ENCODE results near the gene CHD6.

CHD6 gene

DNA sequence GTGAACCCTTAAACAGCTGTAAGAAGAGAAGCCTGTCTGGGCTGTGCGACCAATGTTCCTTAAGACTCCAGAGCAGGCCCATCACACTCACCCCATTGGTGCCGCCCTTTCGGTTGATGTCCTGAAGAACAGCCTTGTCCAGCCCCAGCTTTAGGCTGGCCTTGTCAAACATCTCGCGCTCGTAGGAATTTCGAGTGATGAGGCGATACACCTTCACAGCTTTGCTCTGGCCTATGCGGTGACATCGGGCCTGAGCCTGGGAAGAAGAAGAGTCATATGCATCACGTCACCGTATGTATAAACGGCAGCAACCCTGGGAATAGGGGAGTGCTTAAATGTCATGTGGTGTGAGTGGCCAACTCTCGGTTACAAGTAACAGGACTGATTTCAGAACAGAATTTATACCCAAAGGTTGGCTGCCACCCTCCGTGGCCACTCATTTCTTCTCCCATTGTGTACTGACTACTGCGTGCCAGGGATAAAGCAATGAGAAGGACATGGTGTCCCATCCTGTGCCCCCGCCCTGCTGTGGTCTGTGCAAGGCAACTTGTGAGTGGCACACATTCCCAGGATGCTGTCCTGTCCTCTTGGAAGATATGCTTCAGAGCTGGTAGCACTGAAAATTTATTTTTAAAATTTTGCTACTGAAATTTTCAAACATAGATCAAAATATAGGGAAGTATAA is 160.9 kb downstream of the CHD6 start:
- FAIRE-seq: no peak

DNA sequence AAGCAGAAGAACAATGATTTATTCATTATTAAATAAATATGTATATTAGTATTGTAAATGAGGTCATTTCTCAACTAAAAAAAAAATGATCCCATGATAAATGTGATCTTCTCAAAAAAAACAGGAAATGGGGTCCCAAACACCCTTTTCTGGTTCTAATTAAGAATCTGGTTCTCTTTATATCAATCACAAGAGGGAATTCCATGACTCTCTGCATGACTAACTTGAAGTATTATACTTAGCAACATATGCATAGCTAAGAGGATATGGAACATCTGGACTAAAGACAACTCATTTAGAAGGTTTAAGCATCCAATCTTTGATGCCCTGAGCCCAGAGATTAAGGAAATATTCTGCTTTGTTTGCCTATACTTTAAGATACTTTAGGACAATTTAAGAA is 161.8 kb downstream of the CHD6 start:
- FAIRE-seq: no peak

DNA sequence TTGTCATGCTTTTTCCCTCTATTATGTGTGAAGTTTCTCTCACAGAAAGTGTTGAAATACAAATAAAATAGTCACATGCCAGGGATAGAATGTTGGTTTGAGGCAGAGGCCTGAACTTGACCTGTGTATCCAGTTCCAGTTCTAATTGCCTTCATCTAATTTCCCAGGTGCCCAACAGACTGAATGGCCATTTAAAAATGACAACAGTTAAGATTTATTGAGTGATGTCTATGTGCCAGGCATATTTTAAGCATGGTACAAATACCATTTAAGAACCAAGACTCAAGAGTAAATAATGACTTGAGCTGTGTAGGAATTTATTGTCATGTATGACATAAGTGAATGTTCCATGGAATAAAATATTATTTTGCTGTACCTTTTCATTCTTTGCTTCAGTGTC is 163.9 kb downstream of the CHD6 start:
- no peak for FAIRE-seq

DNA sequence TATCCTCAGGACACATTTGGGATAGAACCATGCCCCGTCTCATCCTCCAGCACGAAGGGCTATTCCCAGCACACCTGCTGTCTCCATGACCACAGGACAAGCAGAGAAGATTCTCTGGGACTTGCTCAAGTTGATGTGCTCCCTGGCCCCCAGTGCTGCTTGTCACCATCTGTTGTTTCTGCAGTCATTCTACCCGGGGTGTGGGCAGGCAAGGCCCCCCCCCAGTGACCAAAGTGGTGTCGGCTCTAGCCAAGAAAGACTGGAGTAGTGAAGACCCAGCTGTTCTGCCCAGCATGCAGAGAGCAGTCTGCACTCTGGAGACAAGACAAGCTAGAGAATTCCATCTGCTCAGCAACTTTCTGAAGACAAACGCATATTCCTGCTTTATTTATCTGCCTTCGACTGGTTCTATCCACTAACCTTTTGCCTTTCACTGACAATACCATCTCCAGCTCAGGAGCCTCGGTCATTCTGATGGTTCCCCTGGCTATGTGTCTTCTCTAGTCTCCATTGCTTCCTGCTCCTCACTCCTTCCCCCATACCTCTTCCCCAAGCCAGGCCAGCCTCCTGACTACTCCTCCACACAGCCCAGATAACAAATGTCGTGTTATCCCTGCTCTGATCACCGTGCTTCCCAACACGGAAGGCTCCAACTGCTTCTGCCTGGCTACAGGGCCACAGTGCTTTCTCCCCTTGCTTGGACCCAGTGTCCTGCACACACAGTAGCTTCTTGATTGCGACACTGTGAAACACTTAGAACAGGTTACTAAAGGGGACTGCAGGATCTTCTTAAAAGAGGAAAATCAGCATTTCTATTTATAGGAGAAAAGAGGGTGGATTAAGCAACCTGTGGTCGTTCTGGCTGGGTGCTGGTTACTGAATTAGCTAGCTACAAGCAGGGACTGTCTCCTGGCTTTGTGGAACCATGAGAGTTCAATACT is 164.9 kb downstream of the CHD6 start:
- FAIRE-seq: no peak

DNA sequence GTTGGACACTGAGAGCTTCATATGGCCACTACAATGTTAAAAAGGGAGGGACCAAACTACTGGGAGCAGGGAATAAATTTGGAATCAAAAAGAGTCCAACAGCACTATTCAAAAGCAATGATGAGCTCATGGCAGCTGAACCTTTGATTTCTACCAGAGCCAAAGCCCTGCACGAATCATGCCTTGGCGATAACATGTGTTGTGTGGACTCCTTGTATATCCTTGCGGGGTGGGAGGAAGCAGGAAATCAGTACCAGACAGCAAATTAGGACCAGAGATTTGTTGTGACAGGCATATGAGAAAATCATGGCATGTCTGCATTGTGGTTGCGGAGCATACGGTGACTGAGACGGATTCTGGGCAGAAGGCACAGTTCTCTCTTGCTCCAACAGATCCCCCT is 166.0 kb downstream of the CHD6 start:
- FAIRE-seq: no peak

DNA sequence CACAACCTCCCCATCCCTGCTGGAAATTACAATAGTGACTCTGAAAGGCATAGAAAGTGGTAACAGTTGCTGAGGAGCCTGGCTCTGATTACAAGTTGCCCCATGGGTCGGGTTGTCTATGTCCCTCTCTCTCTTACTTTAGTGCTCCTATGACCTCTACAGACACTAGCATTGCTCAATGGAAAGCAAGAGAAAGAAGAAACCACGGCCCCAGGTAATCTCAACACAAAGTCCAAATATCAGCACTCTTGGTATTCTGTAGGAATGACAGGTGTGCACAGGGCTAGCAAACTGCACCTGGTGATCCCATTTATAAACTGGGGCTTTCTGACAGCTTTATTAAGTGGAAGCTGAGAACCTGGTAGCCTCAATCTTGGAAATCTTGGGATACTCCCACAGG is 171.2 kb downstream of the CHD6 start:
- no peak for FAIRE-seq

DNA sequence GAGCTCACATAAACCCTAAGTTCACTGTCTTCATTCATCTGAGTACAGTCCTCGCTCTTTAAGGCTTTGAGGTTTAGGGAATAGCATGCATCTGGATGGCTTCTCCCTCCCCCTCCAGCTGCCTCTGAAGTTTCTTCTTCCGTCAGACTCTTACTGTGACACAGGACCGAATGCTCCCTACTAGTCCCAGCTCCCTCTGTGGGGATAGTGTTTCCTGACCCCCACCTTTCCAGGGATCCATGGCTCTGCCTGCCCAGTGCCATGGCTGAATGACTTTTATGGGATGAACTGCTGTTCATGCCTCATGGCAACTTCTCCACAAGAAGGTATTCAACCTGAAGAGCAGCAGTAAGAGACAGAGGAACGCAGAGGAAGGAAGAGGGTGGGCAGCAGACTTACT is 171.7 kb downstream of the CHD6 start:
- FAIRE-seq: no peak

DNA sequence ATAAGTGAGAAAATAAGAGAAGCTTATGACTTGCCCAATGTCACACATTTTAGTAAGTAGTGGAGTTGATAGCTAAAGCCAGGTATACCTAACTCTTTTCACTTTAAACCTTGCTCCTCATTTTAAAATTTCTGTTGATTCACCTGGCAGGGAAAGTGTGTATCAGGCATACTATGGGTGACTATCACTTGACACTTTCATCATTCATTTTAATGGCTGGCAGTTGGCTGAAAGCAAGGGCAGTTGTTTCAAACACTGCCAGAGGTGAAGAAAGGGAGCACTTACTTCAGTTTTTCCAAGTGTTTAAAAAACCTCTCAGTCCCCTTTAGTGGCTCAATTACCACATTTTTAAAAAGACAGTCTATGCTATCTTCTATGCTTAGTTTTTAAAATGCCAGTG is 173.4 kb downstream of the CHD6 start:
- no peak for FAIRE-seq

DNA sequence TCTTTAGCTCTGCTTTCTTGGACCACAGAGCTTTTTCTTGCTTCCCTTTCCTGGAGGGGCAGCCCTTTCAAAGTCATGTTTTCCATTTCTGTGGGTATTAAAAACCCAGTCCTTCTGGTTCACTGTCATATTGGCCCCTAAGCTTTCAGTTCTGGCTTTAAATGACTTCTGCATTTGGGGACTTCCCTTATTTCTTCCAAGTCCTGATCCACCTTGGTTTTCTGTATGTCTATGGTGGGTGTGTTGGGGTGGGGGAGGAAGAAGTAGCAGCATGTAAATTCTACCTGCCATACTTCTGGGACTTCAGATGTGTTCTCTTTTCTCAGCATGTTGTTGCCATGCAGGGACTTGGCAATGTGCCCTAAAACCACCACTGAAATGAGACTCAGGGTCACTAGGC is 174.5 kb downstream of the CHD6 start:
- FAIRE-seq: no peak

DNA sequence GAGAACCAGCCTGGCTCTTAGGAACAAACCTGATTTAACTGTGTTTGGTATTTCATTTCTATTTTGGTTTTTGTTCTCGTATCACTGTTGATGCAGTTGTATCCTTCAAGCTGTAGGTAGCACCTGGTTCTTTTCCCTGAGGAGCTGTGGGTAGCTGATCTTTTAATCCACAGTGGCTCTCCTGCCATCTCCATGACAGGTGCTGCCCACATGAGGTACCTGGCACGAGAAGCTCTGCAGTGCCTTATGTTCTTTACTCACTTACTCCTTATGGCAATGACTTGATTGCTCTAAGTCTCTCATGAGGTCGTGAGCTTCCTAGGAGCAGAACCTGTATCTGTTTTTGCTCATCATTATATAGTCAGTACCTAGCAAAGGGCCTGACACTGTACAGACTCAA is 177.3 kb downstream of the CHD6 start:
- FAIRE-seq: no peak

DNA sequence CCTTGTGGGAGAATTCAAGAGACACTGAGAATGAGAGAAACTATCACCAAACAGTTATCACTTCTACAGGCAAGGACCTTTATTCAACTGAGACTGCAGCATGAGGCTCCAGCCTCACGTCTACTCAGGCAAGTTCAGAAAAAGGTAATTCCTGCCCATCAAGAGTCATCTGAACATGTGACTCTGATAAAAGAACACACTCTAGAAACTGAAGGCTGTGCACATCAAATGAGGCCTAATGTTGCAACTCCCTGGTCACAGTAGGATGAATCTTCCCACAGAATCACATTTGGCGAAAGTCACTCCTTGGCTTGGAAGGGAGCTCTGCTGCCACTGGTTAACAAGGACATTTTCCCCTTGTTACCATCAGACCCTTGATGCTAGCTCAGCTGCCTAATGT is 180.3 kb downstream of the CHD6 start:
- FAIRE-seq: no peak

DNA sequence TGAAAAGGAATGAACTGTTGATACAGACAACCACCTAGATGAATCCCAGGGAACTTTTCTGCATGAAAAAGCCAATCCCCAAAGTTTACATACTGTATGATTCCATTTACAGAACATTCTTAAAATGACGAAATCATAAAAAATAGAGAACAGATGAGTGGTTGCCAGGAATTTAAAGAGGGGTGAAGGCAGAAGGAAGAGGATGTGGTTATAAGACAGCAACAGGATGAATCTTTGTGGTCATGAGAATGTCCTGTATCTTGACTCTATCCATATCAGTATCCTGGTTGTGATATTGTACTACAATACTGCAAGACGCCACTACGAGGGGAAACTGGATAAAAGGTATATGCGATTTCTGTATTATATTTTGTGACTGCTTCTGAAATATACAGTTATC is 181.5 kb downstream of the CHD6 start:
- no peak for FAIRE-seq

DNA sequence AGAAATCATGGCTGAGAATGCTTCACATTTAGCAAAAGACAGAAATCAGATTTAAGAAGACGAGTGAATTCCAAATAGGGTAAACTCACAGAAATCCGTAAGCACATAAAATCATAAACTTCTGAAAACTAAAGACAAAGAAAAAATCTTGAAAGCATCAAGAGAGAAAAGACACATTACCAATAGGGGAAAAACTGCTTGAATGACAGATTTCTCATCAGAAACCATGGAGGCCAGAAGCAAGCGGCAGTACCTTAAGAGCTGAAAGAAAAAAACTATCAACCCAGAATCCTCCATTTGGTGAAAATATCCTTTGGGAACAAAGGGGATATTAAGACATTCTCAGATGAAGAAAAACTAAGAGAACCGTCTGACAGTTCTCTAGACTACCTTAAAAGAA is 185.0 kb downstream of the CHD6 start:
- no peak for FAIRE-seq

DNA sequence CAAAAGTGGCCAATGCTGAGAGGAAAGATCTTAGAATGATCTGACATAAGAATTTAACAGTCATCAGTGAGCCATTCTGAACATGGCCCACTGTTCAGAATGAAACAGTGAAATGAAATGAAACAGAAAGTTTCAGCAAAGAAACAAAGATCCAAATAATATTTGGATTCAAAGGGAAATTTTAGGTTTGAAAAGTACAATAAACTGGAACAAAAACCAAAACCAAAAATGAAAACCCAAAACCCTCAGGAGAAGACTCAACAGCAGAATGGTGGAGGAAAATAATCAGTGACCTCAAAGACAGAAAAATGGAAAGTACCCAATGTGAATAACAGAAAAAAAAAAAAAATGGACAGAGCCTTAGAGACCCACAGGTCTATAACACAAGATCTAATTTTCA is 185.4 kb downstream of the CHD6 start:
- no peak for FAIRE-seq

DNA sequence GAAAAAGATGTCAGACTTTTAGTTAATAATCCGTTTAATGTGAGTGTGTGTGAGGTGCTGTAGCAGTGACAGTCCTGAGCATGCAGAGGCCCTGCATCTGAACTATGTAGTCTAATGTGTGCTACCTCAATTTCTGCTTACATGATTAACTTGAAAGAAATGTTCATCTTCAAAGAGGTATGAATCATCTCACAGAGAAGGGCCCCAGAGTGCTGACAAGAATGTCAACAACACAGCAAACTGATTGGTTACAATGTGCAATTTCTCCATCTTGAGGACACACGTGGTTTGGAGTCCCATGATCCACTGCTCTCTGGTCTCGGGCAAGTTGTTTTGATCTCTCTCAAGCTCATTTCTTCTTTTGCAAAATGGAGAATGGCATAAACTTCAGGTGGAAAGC is 189.9 kb downstream of the CHD6 start:
- no peak for FAIRE-seq

DNA sequence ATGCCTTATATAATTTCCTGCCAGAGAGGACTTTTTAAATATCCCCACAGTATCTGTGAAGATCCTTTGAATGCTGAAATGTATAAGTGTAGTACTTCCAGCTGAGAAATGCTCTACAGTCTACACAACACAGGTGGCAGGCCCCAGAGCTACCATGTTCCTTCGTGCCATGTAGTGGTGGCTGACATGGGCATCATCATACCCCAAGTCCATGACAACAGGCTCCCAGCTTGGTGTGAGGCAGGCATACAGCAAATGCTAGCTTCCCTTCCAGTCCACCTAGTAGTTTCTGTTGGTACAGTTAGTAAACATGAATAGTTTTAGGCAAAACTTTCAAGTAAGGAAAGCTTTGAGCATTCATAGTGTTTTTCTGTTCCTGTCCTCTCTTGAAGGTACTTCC is 190.3 kb downstream of the CHD6 start:
- no peak for FAIRE-seq

DNA sequence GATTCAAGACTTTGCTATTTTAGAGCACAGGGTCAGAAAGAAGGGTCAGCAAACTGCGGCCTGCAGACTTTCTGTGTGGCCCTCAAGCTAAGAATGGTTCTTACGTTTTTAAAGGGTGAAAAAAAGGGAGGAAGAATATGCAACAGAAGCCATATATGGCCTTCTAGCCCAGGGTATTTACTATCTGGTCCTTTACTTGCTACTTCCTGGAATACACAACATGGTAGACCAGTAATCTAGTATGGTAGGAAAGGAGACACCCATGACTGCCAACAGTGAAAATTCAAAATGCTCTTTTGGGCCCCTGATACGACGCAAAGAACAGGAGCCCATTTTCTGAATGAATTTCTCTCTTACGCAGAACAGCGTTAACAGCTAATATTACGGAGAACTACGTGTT is 191.2 kb downstream of the CHD6 start:
- no peak for FAIRE-seq

DNA sequence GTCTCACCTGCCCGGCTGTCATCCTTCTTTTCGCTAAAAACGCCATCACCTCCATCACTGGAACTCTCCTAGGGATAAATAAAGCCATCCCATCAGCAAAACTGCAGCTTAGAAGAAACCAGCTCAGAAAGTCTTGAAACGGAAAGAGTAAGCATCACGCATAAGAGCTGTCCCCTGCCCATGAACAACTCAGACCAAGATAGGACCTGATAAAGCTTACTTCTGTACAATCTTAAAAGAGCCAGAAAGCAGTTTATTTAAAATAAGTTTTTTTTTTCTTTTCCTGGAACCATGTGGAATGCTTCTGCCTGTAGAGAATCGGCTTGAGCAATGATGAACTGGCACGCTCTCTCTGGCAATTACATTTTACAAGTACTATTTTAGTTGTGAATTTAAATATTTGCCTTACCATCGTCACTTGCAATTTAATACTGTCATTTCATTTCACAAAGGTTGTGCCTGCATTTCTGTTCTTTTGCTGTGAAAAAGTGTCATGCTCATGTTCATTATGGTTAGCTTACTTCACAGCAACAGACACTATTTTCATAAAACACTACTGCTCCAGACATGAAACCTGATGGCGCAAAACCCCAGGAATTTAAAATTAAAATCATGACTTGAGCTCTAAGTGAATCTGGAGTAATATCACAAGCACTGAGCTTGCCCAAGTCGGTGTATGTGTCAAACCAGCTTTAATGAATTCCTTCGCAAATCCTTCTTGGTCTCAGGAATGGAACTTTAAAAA is 191.9 kb downstream of the CHD6 start:
- FAIRE-seq: no peak

DNA sequence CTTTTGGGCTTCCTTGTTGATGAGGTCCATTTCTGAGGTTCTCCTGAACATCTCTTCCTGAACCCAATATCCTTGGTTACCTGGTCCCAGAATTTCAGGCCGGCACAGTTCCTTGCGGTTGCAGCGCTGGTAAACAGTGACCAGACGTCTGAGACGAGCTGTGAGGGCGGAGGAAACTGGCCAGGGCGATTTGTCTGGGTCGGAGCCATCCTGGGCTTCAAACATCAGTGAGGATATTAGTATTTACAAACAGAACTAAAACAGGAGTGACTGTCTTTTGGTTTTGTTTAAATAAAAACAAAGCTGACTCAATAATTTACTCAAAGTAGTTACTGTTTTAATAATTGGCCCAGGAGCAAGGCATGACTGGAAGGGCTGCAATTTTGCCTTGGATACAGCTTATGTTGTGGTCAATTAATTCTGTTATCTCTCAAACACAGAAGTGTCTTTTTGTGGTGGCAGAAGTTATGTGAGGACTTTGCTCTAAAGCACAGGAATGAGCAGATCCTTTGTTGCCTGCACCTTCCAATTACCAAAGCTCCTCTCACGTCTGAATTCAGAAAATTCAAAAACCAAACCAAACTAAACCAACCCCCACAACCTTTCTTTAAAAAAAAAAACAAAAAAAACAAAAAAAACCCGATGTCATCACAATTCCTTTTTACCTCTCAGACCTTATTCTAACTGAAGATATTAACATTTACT is 192.8 kb downstream of the CHD6 start:
- FAIRE-seq: no peak

DNA sequence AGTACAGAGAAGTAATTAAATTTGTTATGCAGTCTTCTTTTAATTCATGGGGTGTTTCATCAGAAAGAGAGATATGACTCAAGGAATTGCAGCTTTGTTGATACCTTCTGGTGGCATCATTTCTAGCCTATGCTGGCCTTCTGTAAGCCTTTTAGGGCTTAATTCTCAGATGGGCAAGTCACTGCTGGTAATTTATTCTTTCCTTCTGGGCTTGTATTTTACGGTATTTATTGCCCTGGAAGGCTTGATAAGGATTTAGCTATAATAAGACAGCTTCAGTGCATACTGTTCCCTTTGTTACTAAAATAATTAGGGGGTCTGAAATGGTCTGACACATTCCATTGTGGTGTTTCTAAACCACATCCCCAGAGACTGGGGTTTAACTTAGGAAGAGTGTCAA is 193.6 kb downstream of the CHD6 start:
- no peak for FAIRE-seq

DNA sequence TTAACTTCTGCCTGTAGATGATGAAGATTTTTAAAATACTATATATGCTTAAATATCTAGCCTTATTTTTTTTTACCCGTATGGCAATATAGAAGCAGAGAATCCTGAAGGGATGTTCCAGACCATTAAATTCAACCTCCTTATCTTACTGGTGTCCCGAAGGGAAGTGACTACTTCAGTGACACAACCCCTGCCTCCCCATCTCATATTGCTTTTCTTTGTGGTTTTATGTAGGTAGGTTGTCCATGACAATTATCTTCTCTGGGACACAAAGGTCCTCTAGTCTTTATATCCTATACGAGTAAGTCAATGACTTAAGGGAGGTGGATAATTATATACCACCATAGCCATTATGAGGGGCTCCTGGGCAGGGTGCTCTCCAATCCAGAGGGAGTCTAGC is 194.2 kb downstream of the CHD6 start:
- FAIRE-seq: no peak

DNA sequence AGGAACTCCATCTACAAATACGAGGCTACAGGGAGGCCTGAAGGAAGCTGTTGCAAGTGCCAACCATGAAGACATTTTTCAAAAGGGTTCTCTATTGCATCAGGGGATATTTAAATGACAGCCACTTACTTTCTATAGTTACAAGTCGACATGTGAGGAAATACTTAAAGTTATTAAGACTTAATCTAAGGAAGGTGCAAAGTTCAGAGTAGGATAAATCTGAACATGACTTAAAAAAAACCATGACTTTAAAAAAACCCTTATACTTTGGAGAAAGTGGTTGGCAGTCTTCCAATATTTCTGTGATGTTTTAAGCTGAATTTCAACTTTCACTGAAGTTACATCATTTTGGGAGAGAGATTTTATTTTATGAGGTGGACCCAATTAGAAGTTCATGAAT is 195.2 kb downstream of the CHD6 start:
- FAIRE-seq: no peak

DNA sequence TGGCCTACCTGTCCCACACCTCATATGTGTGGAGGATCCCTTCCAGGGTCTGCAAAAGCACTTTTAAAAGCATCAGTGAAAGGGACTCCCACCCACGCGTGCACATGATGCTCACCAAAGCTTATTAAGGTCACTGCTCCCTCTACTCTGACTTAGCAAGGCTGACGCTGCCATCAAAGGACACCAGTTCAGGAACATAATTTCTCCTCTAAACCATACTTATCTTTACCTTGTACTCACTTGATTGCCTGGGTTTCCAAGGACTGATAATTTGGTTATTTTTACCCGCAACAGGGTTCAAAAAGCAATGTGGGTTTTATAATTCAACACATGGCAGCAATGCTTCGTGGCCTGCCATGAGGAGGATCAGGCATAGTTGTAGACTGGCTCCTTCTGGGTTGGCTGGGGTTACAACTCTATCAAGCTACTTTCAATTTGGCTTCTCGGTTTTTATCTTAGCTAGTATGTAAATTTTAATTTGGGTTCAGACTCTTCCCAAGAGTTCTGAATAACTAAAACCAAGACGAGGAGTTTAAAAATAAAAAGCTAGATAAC is 199.4 kb downstream of the CHD6 start:
- FAIRE-seq: no peak
